GM19397 (cell line): ENCODE data around the gene BACE2.
"Not testable (repeated sequence)": the region's sequence is repeated elsewhere in the genome, so short reads cannot be mapped to it uniquely, and the experiment has no call there.

Source experiments
- ATAC-seq: cut with Tn5 transposase; IDR thresholded peaks from one replicate; pipeline ENCODE4 v1.9.1; 2021; ENCODE audit warnings: mild to moderate bottlenecking, moderate library complexity; ENCODE audit not compliant: unreplicated experiment

The BACE2 gene

DNA sequence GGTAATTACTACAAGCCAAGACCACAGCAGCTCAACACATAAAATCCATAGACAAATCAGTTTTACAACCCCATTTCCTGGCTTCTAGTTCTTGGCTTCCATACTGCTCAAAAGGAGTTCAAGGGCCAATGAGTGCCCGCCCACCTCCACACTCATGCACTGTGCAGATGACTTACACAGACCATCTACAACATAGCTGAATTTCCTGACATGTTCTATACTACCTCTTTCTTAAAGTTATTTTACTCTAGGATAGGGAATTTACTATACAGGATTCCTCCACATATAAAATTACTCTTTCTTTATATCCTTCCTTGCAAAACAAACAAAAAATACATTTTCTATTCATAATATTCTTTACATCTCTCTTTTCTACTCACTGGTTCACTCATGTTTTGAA, 14.6 kb downstream of the BACE2 start:
- no peak for ATAC-seq

DNA sequence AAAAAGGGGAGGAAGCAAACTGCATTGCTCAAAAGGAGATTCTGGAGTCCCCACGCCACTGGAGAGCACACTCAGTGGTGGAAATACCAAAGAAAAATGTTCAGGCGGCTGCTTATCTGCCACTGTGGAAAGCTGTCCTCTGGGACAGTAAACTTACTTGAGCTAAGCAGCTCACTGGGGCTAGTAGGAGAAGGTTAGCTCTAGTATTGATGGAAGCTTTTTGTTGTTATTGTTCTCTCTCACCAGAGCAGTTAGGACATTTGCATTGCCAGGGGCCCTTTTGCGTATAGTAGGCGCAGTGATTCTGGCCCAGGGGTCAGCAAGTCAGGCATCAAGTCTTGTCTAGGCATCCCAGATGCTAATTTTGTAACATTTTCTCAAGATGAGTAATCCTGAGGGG, 15.6 kb downstream of the BACE2 start:
- ATAC-seq: no peak

GRCh38 chr21:41185802-41186201, 17.8 kb downstream of the BACE2 start:
- ATAC-seq: no peak

GRCh38 chr21:41186755-41187536, 19.0 kb downstream of the BACE2 start:
- ATAC-seq: no peak

- ATAC-seq: no peak
Measured at GRCh38 chr21:41187537-41188025, 19.6 kb downstream of the BACE2 start.

DNA sequence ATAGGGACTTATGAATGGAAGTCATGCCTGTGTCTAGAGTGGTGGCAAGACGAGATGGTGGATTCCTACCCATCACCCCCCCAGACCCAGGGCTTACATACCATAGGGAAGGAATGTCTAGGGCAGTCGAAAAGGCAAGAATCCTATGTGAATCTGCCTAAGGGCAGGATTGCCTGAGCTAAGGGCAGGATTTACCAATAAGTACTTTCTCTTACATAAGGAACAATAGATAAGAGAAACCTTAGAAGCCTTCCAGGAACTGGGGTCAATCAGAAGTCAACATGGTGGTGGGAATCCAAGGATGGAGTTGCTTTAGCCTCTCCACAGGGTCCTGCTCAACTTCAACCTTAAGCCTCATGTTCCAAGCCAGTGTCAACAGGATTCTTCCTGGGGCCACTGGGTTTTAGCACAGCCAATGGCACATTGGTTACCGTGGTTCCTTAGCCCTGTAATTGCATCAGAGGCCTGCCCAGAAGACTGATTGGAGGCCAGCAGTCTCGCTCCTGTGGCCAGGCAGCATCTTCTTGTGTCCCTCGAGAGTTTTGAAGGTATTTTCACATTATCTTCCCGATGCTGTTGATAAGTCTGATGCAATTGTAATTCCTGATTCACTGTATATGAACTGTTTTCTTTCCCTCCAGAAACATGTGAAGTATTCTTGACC, 20.7 kb downstream of the BACE2 start:
- no peak for ATAC-seq

DNA sequence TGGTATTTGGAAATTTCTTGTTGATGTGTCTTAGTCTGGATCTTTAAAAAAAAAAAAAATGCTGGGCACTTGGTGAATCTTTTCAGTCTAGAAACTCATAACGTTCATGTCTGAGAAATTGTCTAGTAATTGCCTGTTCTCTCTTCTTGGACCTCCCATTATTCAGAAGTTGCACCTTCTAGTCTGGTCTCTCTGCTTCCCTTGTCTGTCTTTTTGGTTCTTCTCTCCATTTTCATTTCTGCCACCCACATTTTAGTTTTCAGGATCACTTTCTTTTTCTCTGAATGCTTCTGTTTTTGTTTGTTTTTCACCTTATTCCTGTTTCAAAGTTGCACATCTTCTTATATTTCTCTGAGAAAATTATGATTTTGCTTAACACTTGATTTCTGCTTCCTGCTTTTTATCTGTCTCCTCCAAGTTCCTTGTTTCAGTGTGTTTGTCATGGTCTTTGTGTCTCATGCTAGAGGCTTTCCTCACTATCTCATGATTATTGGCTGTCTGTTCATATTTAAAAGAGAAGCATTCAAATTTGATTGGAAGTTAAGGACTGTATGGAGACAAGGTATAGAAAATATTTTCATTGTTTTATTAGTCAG, 21.3 kb downstream of the BACE2 start:
- no peak for ATAC-seq

GRCh38 chr21:41192552-41192951, 24.6 kb downstream of the BACE2 start:
- ATAC-seq: not testable (repeated sequence)

- ATAC-seq: no peak
Measured at GRCh38 chr21:41195311-41195710, 27.4 kb downstream of the BACE2 start.

- ATAC-seq: no peak
Measured at GRCh38 chr21:41196993-41197392, 29.0 kb downstream of the BACE2 start.

DNA sequence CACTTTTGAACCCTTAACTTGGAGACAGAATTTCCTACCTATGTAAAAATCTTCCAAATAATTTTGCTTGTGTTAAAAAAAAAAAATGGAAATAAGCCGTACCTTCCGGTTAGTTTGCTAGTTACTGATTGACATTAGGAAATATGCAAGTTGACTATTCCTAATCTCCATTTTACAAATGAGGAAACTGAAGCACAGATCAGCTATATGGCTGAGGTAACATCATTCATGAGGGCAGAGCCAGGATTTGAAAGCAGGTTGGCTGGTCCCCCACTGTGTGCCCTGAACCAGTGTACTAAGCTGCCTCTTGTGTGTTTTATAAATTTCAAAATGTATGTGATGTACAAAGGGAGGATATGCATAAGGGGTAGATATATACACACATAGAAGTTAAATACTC, 29.6 kb downstream of the BACE2 start:
- ATAC-seq: no peak

- not testable (repeated sequence) for ATAC-seq
Measured at GRCh38 chr21:41198647-41199046, 30.7 kb downstream of the BACE2 start.

- ATAC-seq: no peak
Measured at GRCh38 chr21:41199123-41199522, 31.2 kb downstream of the BACE2 start.

DNA sequence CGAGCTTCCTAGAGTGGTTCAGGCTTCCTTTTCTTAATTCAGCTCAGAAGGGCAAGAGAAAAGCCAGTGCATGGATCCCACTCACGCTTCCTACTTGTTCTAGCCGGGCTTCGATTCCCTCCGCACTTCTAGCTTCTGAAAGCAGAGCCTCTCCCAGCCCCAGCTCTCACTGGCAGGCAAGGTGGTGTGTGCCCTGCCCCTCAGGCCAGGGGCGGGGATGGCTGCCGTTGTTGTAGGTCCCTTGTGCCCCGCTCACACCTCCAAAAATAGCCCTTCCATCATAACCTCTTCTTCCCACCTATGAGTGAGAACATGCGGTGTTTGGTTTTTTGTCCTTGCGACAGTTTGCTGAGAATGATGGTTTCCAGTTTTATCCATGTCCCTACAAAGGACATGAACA, 31.6 kb downstream of the BACE2 start:
- ATAC-seq: no peak

DNA sequence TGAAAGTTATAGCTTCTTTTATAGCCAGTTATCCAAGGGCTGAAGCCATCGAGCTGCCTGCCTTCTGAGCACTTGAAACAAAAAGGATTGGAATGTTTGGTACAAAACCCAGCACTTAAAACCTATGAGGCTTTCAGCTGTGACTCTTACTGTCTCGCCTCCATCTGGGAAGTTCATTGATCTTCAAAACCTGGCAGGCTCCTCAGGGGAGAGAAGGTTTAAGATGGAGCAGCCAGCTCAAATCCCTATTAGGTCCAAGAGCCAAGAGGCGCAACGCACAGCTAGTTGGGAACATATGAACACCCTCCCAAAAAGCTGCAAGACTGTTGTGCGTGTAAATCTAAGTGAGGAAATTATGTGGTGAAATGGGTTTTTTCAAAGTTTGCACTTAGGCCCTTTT, 33.4 kb downstream of the BACE2 start:
- no peak for ATAC-seq

- no peak for ATAC-seq
Measured at GRCh38 chr21:41204736-41205135, 36.8 kb downstream of the BACE2 start.

DNA sequence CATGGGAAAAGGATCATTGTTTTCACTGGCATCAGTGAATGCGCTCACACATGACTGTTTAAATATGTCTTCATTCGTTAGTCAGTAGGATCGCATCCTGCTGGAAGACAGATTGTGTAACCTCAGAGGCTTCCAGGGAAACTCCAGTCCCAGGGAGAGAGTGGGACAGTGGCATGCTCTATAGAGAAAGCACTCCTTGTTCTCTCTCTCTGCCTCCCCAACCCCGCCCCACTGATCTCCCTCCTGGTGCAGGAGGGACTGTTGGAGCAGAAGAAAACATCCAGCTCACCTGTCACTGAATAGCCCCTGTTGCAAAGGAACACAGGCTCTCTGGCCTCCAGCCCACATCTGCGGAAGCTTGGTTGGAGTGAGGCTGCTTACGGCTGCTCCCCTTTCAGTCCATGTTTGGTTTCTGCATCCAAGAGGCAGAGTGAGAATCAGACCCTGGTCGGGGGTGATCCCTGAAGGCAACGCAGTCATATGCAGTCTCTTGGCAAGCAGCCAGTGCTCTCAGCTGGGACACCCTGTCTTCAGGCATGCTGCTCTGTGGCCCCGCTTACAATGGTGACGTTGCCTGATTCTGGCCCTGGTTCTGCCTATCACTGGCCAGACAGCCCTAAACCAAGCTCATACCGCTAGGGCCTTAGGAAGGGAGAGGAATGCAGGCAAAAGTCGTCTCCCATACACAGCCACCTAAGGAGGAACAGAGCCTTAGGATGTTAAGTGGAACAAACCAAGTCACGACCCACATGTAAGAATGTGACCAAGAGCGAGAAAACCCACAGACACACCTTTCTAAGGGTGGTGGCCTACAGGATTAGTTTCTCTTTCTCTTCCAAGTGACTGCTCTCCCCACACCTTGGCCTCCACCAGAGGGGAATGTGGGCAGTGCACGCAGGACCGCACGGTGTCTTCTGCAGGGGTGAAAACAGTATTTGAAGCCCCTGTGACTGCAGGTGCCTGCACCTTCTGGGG, 39.7 kb downstream of the BACE2 start:
- ATAC-seq: no peak

GRCh38 chr21:41208376-41208763, 40.4 kb downstream of the BACE2 start:
- no peak for ATAC-seq

- ATAC-seq: no peak
Measured at GRCh38 chr21:41209016-41209619, 41.2 kb downstream of the BACE2 start.

- no peak for ATAC-seq
Measured at GRCh38 chr21:41210426-41211059, 42.6 kb downstream of the BACE2 start.
